Right lobe of liver (tissue), 4 donors: ENCODE results near the gene KIRREL3.

Experiments used
- CTCF ChIP-seq, 4 donors: fragments of 200-600 bp in 3 of 4; fragments of 450-650 bp in 1 of 4; IDR thresholded peaks; one replicate each; pipeline versions ENCODE4 v1.5.1 to v1.8.0; 2016 to 2022; ENCODE audit warnings: antibody characterized with exemption in 4 of 4, mild to moderate bottlenecking in 2 of 4
- POLR2A ChIP-seq: fragments of 450-650 bp; IDR thresholded peaks from one replicate; pipeline ENCODE4 v1.6.1; 2017; ENCODE audit warnings: antibody characterized with exemption, mild to moderate bottlenecking
- donor health status: DM: no; HTN: no; CAD: no.
- donor health status: DM: no; HTN: no; CAD: no.
- donor health status: DM: no; HTN: yes; CAD: no.

DNA sequence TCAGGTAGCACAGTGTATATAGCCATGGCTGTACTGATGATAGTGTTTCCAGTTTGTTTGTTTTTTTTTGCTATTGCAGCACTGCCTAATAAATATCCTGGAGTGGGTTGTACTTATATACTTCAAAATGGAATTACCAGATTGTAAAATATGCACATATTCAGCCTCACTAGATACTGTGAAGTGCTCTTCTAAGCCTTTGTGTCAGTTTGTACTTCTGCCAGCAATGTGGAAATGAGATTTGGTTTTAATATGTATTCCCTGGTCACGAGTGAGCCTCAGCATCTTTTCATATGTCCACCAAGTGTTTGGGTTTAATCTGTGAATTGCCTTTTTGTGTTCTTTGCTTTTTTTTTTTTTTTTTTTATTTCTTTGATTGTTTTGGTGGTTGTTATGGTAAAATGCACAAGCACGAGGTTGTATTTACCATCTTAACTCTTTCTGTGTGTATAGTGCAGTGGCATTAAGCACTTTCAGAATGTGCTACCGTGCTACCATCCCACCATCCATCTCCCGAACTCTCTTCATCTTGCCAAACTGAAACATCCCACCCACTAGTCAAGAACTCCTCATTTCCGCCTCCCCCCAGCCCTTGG lies 610.2 kb downstream of the KIRREL3 start:
- TF ChIP-seq CTCF (IDR thresholded peaks at IDR 0.05) (no peak), POLR2A (no peak)
